ENCODE data around the gene KRTAP12-2. TPM values are rescaled to one million over a fixed set of nuclear protein-coding genes. Genes with fewer than 3 reads are reported as not detected.

KRTAP12-2 gene
- total and polyA plus RNA-seq, 2 donors (not counting 3 experiments of a cell fraction or from before 2014, with no cell fraction given), result not detected

DNA sequence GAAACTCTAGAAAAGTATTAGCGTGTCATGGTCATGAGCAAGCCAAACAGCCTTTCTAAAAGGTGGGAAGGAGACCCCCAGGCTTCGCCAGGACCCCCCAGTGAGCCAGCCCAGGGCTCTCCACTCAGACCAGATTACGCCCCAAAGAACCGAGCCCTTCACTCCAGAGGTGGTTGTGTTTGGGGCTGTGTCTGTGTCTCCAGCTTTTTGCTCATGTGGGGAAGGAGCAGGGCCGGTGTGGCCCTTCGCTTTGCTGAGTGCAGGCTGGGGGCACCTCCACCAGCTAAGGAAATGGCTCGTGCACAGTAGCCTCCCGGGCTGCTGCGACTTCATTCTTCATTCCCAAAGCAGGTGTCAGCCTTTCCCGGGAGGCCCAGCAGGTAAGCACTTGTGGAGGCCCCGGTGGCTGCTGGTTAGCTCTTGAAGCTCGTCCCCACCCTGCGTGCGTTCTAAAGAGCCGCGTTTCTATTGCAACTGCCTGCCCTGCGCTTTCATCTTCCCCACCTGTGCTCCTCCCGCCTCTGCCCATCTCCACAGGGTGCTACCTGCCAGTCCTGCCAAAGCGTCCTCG is 44.1 kb upstream of the KRTAP12-2 start:
- Histone ChIP-seq H3K79me2 (ENCODE audit: control insufficient read depth, insufficient read depth, low read length) (no peaks in the 10 kb centered on the region), H3K4me3 (replicated peaks in 1 of 3; ENCODE audit: insufficient read depth in 1 of 3, low read depth in 1 of 3, low read length in 3 of 3) (no peak overlapping the region), H3K27ac (ENCODE audit: insufficient read depth, low read depth, low read length) (no peak overlapping the region), H3K9ac (replicated peaks; ENCODE audit: extremely low read depth, insufficient read depth, low read length) (no peak overlapping the region), H3K4me2 (ENCODE audit: insufficient read depth, low read length) (no peak overlapping the region), H3K27me3 (ENCODE audit: control insufficient read depth in 2 of 2, insufficient read depth in 2 of 2, low read length in 2 of 2) (peaks cover 84 to 93% of the 10 kb centered on the region in 2 experiments), H3K36me3 (ENCODE audit: control insufficient read depth in 2 of 2, extremely low read depth in 1 of 2, insufficient read depth in 2 of 2, low read length in 2 of 2) (no peaks in the 10 kb centered on the region), H3K9me3 (replicated peaks; ENCODE audit: control insufficient read depth, insufficient read depth, low read length) (no peaks in the 10 kb centered on the region), H3K4me1 (ENCODE audit: control insufficient read depth, extremely low read depth, insufficient read depth, low read length) (peaks cover 5% of the 10 kb centered on the region), H2AFZ (ENCODE audit: low read depth, low read length) (no peak overlapping the region), H3K9me1 (replicated peaks; ENCODE audit: control insufficient read depth, extremely low read depth, insufficient read depth, low read length) (no peaks in the 10 kb centered on the region), H4K20me1 (replicated peaks; ENCODE audit: control insufficient read depth, extremely low read depth, insufficient read depth, low read length) (no peaks in the 10 kb centered on the region)
- BruUV-seq (replicated peaks), result no TSS peak
- FAIRE-seq, result no peak
- no peak for TF ChIP-seq EZH2 (IDR thresholded peaks at IDR 0.05; ENCODE audit: borderline replicate concordance, low read depth, low read length, severe bottlenecking)
- no peak for TF ChIP-seq MYC (IDR thresholded peaks at IDR 0.05; ENCODE audit: low read depth, low read length)
- TF ChIP-seq, protein P1, sequence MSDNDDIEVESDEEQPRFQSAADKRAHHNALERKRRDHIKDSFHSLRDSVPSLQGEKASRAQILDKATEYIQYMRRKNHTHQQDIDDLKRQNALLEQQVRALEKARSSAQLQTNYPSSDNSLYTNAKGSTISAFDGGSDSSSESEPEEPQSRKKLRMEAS (IDR thresholded peaks at IDR 0.05; ENCODE audit: insufficient read depth, insufficient read length), result no peak
- TF ChIP-seq FOS (IDR thresholded peaks at IDR 0.05; ENCODE audit: borderline replicate concordance, insufficient read depth, low read length), result no peak
- no peak for TF ChIP-seq POLR2AphosphoS5 (IDR thresholded peaks at IDR 0.05; ENCODE audit: insufficient read depth, low read depth, low read length)
- TF ChIP-seq POLR2A (IDR thresholded peaks at IDR 0.05; ENCODE audit: low read depth, low read length), result no peak
- TF ChIP-seq, protein P2, sequence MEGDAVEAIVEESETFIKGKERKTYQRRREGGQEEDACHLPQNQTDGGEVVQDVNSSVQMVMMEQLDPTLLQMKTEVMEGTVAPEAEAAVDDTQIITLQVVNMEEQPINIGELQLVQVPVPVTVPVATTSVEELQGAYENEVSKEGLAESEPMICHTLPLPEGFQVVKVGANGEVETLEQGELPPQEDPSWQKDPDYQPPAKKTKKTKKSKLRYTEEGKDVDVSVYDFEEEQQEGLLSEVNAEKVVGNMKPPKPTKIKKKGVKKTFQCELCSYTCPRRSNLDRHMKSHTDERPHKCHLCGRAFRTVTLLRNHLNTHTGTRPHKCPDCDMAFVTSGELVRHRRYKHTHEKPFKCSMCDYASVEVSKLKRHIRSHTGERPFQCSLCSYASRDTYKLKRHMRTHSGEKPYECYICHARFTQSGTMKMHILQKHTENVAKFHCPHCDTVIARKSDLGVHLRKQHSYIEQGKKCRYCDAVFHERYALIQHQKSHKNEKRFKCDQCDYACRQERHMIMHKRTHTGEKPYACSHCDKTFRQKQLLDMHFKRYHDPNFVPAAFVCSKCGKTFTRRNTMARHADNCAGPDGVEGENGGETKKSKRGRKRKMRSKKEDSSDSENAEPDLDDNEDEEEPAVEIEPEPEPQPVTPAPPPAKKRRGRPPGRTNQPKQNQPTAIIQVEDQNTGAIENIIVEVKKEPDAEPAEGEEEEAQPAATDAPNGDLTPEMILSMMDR (IDR thresholded peaks at IDR 0.05; ENCODE audit: extremely low read depth in 1 of 2, insufficient read depth in 1 of 2, low read depth in 1 of 2, low read length in 2 of 2), result no peak
- dilution Hi-C loops (cut with MboI; ENCODE audit: extremely low pct_ligation_motif_present, low sequenced_read_pairs) (no loop called here), intact Hi-C loops (cut with micrococcal nuclease) (no loop called here)
- ChIA-PET CTCF (interaction anchor here (0.5 to 1.7 kb wide), 3 partner anchors 32 to 726 kb away, joined by 4 to 10 read pairs (median 4); no protein-coding TSS in a partner anchor), POLR2A (no interaction called here)
- DNase-seq (ENCODE audit: low read depth, low spot score), result no peak

Measured in endothelial cell of umbilical vein (primary cell).